Calu3 (cell line): Measurements from ENCODE around the gene NUP93. TPM values are rescaled to one million over a fixed set of nuclear protein-coding genes. Genes with fewer than 3 reads are reported as not detected.

Experiments
- BruUV-seq: library from RNA; stranded (reverse); fragments of 400-500 nt; replicated peaks from 2 replicates; lab custom pipeline; 2021; lab: Mats Ljungman, UMichigan
- CTCF ChIA-PET: fragments of 300-600 bp; sonication (Branson Sonifier 250); formaldehyde crosslinking; loops from one replicate; lab custom pipeline; 2022; ENCODE audit warnings: antibody characterized with exemption; lab: Charles Lee
- DNase-seq: peaks from one replicate; pipeline ENCODE4 v3.0.0; 2022
- H3K27ac Mint-ChIP-seq: one replicate; pipeline ENCODE4 v1.8.0; 2022; ENCODE audit warnings: mixed read lengths; ENCODE audit not compliant: unreplicated experiment
- H3K27me3 Mint-ChIP-seq: one replicate; pipeline ENCODE4 v1.8.0; 2022; ENCODE audit warnings: mixed read lengths; ENCODE audit not compliant: unreplicated experiment
- H3K36me3 Mint-ChIP-seq: one replicate; pipeline ENCODE4 v1.8.0; 2022; ENCODE audit warnings: mild to moderate bottlenecking, moderate library complexity, mixed read lengths; ENCODE audit not compliant: insufficient read depth, unreplicated experiment
- H3K4me1 Mint-ChIP-seq: one replicate; pipeline ENCODE4 v1.8.0; 2022; ENCODE audit warnings: mild to moderate bottlenecking, low read depth, mixed read lengths; ENCODE audit not compliant: unreplicated experiment
- H3K4me3 Mint-ChIP-seq: one replicate; pipeline ENCODE4 v1.8.0; 2022; ENCODE audit warnings: mild to moderate bottlenecking, low read depth, moderate library complexity, mixed read lengths; ENCODE audit not compliant: unreplicated experiment
- H3K9me3 Mint-ChIP-seq: one replicate; pipeline ENCODE4 v1.8.0; 2022; ENCODE audit warnings: low read depth, mixed read lengths; ENCODE audit not compliant: unreplicated experiment
- CTCF ChIP-seq: fragments of 200-600 bp; IDR thresholded peaks from one replicate; pipeline ENCODE4 v1.8.0; 2022; ENCODE audit warnings: antibody characterized with exemption; ENCODE audit not compliant: unreplicated experiment
- intact Hi-C: fragments of 100-400 bp; cut with micrococcal nuclease; formaldehyde crosslinking; loops from one replicate; pipeline ENCODE4 v1.10.0; 2022; ENCODE audit not compliant: unreplicated experiment
- total RNA-seq: library from RNA; stranded (reverse); gene quantifications from 2 replicates; pipeline ENCODE4 v1.2.3, GENCODE V29; 2022

The NUP93 gene
- total RNA-seq, 1 experiment from 2014 or later = 120 TPM

GRCh38 chr16:56710181-56710737 is 19.7 kb upstream of the NUP93 start:
- Mint-ChIP-seq H3K27ac (no peak overlapping the region), H3K36me3 (no peaks in the 10 kb centered on the region), H3K9me3 (no peaks in the 10 kb centered on the region), H3K4me3 (no peak overlapping the region), H3K27me3 (peaks cover 61% of the 10 kb centered on the region), H3K4me1 (no peaks in the 10 kb centered on the region)
- intact Hi-C loops = no loop called here
- no peak for DNase-seq
- CTCF ChIA-PET = no interaction called here
- no TSS peak for BruUV-seq
- TF ChIP-seq CTCF = no peak

GRCh38 chr16:56711862-56712261 is 18.1 kb upstream of the NUP93 start:
- CTCF ChIA-PET = no interaction called here
- H3K9me3 Mint-ChIP-seq = no peaks in the 10 kb centered on the region
- BruUV-seq = no TSS peak
- no peak for TF ChIP-seq CTCF
- peaks cover 61% of the 10 kb centered on the region for H3K27me3 Mint-ChIP-seq
- no peaks in the 10 kb centered on the region for H3K36me3 Mint-ChIP-seq
- intact Hi-C loops = no loop called here
- H3K27ac Mint-ChIP-seq = no peak overlapping the region
- no peak for DNase-seq
- no peak overlapping the region for H3K4me3 Mint-ChIP-seq
- H3K4me1 Mint-ChIP-seq = no peaks in the 10 kb centered on the region

GRCh38 chr16:56713794-56714193 is 16.1 kb upstream of the NUP93 start:
- H3K4me3 Mint-ChIP-seq = no peak overlapping the region
- H3K27me3 Mint-ChIP-seq = peaks cover 45% of the 10 kb centered on the region
- no peaks in the 10 kb centered on the region for H3K9me3 Mint-ChIP-seq
- no peak for TF ChIP-seq CTCF
- no peak for DNase-seq
- no peaks in the 10 kb centered on the region for H3K36me3 Mint-ChIP-seq
- CTCF ChIA-PET = no interaction called here
- H3K4me1 Mint-ChIP-seq = no peaks in the 10 kb centered on the region
- no peak overlapping the region for H3K27ac Mint-ChIP-seq
- BruUV-seq = no TSS peak
- intact Hi-C loops = no loop called here

- Mint-ChIP-seq H3K9me3 (no peaks in the 10 kb centered on the region), H3K27me3 (peaks cover 32% of the 10 kb centered on the region), H3K4me1 (no peaks in the 10 kb centered on the region), H3K36me3 (no peaks in the 10 kb centered on the region), H3K4me3 (no peak overlapping the region), H3K27ac (no peak overlapping the region)
- CTCF ChIA-PET = interaction anchor here (1.0 kb wide), 1 partner anchor 10 kb away, joined by 4 read pairs; no protein-coding TSS in a partner anchor
- no peak for TF ChIP-seq CTCF
- BruUV-seq = no TSS peak
- no peak for DNase-seq
- intact Hi-C loops = no loop called here
Measured at GRCh38 chr16:56715126-56715525, 14.8 kb upstream of the NUP93 start.
